Measurements from ENCODE around the gene TRIP6.

- TF ChIP-seq ZNF232 (CRISPR knock-in tag; IDR thresholded peaks at IDR 0.05) (0 out of 2 replicates have a peak, but pooled peaks have one; percentile 50), ZBTB43 (CRISPR knock-in tag; IDR thresholded peaks at IDR 0.05) (0 out of 2 replicates have a peak, but pooled peaks have one; percentile 39), JUN (CRISPR knock-in tag; IDR thresholded peaks at IDR 0.05) (no peak)
- TF ChIP-seq, protein P1, sequence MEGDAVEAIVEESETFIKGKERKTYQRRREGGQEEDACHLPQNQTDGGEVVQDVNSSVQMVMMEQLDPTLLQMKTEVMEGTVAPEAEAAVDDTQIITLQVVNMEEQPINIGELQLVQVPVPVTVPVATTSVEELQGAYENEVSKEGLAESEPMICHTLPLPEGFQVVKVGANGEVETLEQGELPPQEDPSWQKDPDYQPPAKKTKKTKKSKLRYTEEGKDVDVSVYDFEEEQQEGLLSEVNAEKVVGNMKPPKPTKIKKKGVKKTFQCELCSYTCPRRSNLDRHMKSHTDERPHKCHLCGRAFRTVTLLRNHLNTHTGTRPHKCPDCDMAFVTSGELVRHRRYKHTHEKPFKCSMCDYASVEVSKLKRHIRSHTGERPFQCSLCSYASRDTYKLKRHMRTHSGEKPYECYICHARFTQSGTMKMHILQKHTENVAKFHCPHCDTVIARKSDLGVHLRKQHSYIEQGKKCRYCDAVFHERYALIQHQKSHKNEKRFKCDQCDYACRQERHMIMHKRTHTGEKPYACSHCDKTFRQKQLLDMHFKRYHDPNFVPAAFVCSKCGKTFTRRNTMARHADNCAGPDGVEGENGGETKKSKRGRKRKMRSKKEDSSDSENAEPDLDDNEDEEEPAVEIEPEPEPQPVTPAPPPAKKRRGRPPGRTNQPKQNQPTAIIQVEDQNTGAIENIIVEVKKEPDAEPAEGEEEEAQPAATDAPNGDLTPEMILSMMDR (IDR thresholded peaks at IDR 0.05), result no peak
- TF ChIP-seq, protein P2, sequence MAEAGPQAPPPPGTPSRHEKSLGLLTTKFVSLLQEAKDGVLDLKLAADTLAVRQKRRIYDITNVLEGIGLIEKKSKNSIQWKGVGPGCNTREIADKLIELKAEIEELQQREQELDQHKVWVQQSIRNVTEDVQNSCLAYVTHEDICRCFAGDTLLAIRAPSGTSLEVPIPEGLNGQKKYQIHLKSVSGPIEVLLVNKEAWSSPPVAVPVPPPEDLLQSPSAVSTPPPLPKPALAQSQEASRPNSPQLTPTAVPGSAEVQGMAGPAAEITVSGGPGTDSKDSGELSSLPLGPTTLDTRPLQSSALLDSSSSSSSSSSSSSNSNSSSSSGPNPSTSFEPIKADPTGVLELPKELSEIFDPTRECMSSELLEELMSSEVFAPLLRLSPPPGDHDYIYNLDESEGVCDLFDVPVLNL (CRISPR knock-in tag; IDR thresholded peaks at IDR 0.05; ENCODE audit: borderline replicate concordance, low read depth), result no peak
- TF ChIP-seq, protein P3, sequence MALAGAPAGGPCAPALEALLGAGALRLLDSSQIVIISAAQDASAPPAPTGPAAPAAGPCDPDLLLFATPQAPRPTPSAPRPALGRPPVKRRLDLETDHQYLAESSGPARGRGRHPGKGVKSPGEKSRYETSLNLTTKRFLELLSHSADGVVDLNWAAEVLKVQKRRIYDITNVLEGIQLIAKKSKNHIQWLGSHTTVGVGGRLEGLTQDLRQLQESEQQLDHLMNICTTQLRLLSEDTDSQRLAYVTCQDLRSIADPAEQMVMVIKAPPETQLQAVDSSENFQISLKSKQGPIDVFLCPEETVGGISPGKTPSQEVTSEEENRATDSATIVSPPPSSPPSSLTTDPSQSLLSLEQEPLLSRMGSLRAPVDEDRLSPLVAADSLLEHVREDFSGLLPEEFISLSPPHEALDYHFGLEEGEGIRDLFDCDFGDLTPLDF (CRISPR knock-in tag; IDR thresholded peaks at IDR 0.05), result no peak
Measured at GRCh38 chr7:100895956-100896731, 29.0 kb downstream of the TRIP6 start.
